RWPE1 (cell line): ENCODE data around the gene TERB1.
"Not testable (repeated sequence)": the region's sequence is repeated elsewhere in the genome, so short reads cannot be mapped to it uniquely, and the experiment has no call there.

ENCODE experiments used
- CTCF ChIA-PET: fragments of 350-600 bp; sonication (Branson Sonifier 250); formaldehyde crosslinking; extraction: SDS; loops from one replicate; lab custom pipeline; 2021; lab: Yijun Ruan, JAX
- POLR2A ChIA-PET: fragments of 400-600 bp; formaldehyde crosslinking; extraction: SDS; loops from one replicate; lab custom pipeline; 2020; ENCODE audit warnings: antibody characterized with exemption; ENCODE audit not compliant: low non-redundant PET; lab: Yijun Ruan, JAX
- DNase-seq: peaks from one replicate; pipeline ENCODE4 v3.0.0; 2012; ENCODE audit warnings: low spot score
- H3K27ac ChIP-seq: fragments of 450-650 bp; 2 replicates; pipeline ENCODE4 v1.5.1; 2017
- TF ChIP-seq, protein P1 (sequence below): fragments of 450-650 bp; conservative IDR thresholded peaks from 2 replicates; pipeline ENCODE4 v1.5.1; 2017; ENCODE audit warnings: low read depth, mild to moderate bottlenecking

The TERB1 gene

DNA sequence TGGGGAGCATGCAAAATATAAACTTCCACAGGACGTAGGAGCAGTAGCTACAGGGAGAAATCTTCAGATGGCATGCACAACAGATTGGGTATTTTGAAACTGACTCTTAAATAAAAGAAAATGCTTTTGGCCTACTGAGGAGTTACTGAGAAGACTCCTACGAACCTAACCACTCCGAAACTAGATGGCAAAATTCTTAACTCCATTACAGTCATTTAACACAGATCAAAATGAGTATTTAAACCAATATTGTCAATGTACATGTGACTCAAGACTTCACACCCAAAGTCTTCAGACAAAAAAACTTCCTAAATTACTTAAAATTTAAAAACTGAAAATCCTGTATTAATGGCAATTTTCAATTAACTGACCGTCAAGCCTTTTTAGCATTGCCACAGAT is 8.4 kb upstream of the TERB1 start:
- no peak for DNase-seq
- TF ChIP-seq, protein P1, sequence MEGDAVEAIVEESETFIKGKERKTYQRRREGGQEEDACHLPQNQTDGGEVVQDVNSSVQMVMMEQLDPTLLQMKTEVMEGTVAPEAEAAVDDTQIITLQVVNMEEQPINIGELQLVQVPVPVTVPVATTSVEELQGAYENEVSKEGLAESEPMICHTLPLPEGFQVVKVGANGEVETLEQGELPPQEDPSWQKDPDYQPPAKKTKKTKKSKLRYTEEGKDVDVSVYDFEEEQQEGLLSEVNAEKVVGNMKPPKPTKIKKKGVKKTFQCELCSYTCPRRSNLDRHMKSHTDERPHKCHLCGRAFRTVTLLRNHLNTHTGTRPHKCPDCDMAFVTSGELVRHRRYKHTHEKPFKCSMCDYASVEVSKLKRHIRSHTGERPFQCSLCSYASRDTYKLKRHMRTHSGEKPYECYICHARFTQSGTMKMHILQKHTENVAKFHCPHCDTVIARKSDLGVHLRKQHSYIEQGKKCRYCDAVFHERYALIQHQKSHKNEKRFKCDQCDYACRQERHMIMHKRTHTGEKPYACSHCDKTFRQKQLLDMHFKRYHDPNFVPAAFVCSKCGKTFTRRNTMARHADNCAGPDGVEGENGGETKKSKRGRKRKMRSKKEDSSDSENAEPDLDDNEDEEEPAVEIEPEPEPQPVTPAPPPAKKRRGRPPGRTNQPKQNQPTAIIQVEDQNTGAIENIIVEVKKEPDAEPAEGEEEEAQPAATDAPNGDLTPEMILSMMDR = no peak
- ChIA-PET CTCF (interaction anchor here (0.6 to 1.0 kb wide), 3 partner anchors 13 to 57 kb away, joined by 3 to 4 read pairs (median 3); no protein-coding TSS in a partner anchor), POLR2A (no interaction called here)
- no peak overlapping the region for H3K27ac ChIP-seq

DNA sequence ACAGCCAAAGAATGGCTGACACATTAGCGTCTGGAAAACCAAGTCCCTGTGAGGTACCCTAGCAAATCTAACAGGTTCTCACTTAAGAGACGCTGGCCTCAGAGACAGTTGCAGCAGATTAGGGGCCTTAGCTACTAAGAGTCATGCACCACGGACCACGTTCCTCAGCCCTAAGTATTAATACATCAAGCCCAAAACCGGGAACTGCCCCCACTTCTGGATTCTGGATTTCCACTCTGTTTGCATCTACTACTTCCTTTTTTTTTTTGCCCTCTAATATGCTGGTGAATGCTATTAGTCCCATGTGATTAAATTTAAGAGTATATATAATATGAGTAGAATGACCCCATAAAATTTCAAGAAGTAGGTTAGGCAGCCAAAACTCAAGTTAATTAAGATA is 775 bp upstream of the TERB1 start:
- no peak overlapping the region for H3K27ac ChIP-seq
- CTCF ChIA-PET = no interaction called here
- DNase-seq = no peak
- POLR2A ChIA-PET = no interaction called here
- TF ChIP-seq, protein P1 = no peak

DNA sequence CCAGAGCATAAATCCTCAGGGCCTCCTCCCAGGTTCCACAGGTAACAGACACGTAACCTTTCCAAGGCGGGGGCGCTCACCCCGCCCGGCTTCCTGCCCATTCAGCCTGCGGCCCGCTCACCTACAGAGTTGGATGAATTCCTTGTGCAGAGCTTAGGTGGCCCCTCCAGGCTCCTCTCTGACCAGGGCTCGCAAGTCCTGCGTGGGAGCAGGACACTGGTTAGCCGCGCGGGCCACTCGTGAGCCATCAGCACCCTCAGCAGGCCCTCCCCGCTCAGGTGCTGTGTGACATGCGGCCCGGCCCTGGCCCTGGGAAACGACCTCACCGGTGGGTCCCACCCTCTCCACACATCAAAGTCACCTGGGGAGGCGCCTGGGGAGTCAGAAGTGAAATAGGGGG is 528 bp downstream of the TERB1 start:
- ChIA-PET CTCF (interaction anchor here (1.0 kb wide), 1 partner anchor 30 kb away, joined by 4 read pairs; the partner anchor contains the start of gene NAE1), POLR2A (no interaction called here)
- TF ChIP-seq, protein P1 = no peak
- no peak overlapping the region for H3K27ac ChIP-seq
- no peak for DNase-seq

DNA sequence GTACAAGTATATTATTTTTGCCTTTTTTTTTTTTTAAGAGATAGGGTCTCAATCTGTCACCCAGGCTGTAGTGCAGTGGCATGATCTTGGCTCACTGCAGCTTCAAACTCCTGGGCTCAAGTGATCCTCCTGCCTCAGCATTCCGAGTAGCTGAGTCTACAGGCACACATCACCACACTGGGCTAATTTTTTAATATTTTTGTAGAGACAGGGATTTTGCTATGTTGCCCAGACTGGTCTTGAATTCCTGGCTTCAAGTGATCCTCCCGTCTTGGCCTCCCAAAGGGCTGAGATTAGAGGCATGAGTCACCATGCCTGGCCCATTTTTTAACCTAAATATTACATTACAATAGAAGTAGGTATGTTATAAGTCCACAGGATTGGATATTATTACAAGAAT is 3.2 kb downstream of the TERB1 start:
- no peak overlapping the region for H3K27ac ChIP-seq
- DNase-seq = no peak
- ChIA-PET POLR2A (no interaction called here), CTCF (no interaction called here)
- TF ChIP-seq, protein P1 = no peak

DNA sequence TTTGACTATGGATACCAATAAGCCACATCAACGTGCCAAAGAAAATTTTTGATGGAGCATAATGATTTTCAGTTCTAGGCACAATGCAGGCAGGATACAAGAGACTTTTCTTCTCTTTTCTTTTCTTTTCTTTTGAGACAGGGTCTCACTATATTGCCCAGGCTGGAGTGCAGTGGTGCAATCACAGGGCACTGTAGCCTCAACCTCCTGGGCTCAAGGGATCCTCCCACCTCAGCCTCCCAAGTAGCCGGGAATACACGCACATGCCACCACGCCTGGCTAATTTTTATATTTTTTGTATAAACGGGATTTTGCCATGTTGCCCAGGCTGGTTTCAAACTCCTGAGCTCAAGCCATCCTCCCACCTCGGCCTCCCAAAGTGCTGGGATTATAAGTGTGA is 7.4 kb downstream of the TERB1 start:
- CTCF ChIA-PET, DNase-seq, POLR2A ChIA-PET, H3K27ac ChIP-seq: not testable (repeated sequence)

DNA sequence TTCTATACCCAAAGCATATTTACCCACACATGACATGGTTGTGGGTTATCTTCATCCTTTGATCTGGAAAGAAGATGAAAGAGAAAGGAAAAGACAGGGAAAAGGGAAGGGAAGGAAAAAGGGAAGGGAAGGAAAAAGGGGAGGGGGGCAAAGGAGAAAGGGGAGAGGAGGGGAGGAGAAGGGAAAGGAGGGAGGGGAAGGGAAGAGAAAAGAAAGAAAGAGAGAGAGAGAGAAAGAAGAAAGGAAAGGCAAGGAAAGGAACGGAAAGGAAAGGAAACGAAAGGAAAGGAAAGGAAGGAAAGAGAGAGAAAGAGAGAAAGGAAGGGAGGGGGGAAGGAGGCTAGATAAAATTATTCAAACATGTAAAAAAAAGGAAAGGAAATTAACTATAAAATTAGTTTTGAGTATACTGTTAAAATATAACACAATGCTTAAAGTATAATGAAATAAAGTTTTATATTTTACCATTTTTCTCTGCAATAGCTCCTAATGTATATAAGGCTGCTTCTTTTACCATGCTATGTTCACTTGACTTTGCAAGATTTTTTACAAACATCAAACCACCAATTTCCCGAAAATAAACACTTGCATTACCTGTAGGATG is 11.2 kb downstream of the TERB1 start:
- no peak overlapping the region for H3K27ac ChIP-seq
- ChIA-PET CTCF (no interaction called here), POLR2A (no interaction called here)
- DNase-seq = no peak
- TF ChIP-seq, protein P1 = no peak

DNA sequence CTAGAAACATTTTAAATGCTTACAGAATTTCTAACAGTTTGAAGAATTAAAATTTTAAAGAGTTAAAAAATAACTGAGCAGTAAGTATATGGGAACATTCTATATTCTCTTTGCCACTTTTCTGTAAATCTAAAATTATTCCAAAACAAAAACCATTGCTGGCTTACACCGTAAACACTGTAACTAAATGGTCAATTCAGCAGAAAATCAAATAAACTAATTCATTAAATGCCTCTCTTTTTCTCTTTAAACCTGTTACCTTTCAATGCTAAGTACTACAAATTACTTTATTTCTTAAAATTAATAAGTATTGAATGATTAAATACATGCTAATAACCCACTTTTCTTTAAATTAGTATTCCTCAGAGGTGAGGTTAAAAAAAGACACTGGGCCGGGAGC is 14.0 kb downstream of the TERB1 start:
- CTCF ChIA-PET = no interaction called here
- TF ChIP-seq, protein P1 = no peak
- no peak for DNase-seq
- no peak overlapping the region for H3K27ac ChIP-seq
- POLR2A ChIA-PET = no interaction called here
